Measurements from ENCODE around the gene KCNJ16.

DNA sequence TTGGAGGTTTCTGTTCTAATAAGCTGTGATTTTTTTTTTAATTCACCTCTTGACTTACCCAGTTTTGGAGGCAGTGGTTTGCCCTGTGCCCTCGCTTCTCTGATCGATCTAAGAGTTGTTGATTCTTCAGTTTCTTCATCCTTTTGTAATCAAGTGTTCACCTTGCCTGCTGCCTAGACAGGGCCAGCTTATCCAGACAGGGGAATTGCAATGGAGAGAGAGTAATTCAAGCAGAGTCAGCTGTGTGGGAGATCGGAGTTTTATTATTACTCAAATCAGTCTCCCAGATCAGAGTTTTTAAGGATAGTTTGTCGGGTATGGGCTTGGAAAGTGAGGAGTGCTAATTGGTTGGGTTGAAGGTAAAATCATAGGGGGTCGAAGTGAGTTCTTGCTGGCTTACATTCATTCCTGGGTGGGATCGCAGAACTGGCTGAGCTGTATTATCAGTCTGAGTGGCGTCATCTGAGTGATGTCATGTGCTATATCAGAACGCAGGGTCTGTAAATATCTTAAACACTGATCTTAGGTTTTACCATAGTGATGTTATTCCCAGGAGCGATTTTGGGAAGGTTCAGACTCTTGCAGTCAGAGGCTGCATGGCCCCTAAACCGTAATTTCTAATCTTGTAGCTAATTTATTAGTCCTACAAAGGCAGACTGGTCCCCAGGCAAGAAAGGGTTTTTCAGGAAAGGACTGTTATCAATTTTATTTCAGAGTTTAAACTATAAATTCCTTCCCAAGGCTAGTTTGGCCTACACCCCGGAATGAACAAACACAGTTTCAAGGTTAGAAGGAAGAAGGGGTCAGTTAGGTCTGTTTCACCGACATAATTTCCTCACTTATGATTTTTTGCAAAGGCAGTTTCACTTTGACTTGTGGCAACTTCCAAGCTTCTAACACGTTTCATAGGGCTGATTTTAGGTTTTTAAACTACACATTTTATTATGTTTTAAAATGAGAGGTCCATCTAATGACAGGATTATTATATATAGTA, 21.5 kb upstream of the KCNJ16 start:
- TF ChIP-seq, protein P1, sequence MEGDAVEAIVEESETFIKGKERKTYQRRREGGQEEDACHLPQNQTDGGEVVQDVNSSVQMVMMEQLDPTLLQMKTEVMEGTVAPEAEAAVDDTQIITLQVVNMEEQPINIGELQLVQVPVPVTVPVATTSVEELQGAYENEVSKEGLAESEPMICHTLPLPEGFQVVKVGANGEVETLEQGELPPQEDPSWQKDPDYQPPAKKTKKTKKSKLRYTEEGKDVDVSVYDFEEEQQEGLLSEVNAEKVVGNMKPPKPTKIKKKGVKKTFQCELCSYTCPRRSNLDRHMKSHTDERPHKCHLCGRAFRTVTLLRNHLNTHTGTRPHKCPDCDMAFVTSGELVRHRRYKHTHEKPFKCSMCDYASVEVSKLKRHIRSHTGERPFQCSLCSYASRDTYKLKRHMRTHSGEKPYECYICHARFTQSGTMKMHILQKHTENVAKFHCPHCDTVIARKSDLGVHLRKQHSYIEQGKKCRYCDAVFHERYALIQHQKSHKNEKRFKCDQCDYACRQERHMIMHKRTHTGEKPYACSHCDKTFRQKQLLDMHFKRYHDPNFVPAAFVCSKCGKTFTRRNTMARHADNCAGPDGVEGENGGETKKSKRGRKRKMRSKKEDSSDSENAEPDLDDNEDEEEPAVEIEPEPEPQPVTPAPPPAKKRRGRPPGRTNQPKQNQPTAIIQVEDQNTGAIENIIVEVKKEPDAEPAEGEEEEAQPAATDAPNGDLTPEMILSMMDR (conservative IDR thresholded peaks at IDR 0.05; ENCODE audit: low read depth, low read length): no peak
- no peak for TF ChIP-seq EZH2phosphoT487 (IDR thresholded peaks at IDR 0.05; ENCODE audit: borderline replicate concordance, low read length)
